PC-3 (cell line): Measurements from ENCODE around the gene USP54. TPM values are rescaled to one million over a fixed set of nuclear protein-coding genes. Genes with fewer than 3 reads are reported as not detected.

Experiments used
- ATAC-seq: fragments of 200-7000 bp; cut with Tn5 transposase; 2 replicates; pipeline ENCODE4 v1.9.1; 2020; ENCODE audit warnings: mild to moderate bottlenecking, moderate library complexity
- BruUV-seq: library from RNA; stranded (reverse); fragments of 400-500 nt; replicated peaks from 2 replicates; lab custom pipeline; 2021; lab: Mats Ljungman, UMichigan
- CTCF ChIA-PET: fragments of 300-600 bp; sonication (Branson Sonifier 250); formaldehyde crosslinking; loops from one replicate; lab custom pipeline; 2022; ENCODE audit warnings: antibody characterized with exemption; lab: Charles Lee
- POLR2A ChIA-PET: fragments of 300-600 bp; sonication (Branson Sonifier 250); formaldehyde crosslinking; loops from one replicate; lab custom pipeline; 2022; ENCODE audit warnings: antibody characterized with exemption; ENCODE audit not compliant: unreplicated experiment; lab: Charles Lee
- DNase-seq: peaks from one replicate; pipeline ENCODE4 v3.0.0-alpha.2; 2015
- H2AFZ ChIP-seq: fragments of 300-600 bp; sonication (generic); 2 replicates; pipeline ENCODE4 v1.6.0; 2016; ENCODE audit warnings: antibody characterized with exemption, low read length
- H3F3A ChIP-seq: fragments of 300-600 bp; sonication (generic); one replicate; pipeline ENCODE4 v1.6.0; 2017; ENCODE audit warnings: antibody characterized with exemption, low read length, control low read depth, mild to moderate bottlenecking; ENCODE audit not compliant: unreplicated experiment
- H3K27ac ChIP-seq: fragments of 300-600 bp; sonication (generic); 2 replicates; pipeline ENCODE4 v1.5.1; 2016; ENCODE audit warnings: mild to moderate bottlenecking, low read length
- H3K27me3 ChIP-seq: fragments of 300-600 bp; sonication (generic); 2 replicates; pipeline ENCODE4 v1.6.1; 2016; ENCODE audit warnings: low read length, mixed read lengths
- H3K36me3 ChIP-seq: fragments of 300-600 bp; sonication (generic); 2 replicates; pipeline ENCODE4 v1.6.1; 2016; ENCODE audit warnings: low read depth, mixed run types, low read length, mixed read lengths
- H3K4me1 ChIP-seq: fragments of 300-600 bp; sonication (generic); 2 replicates; pipeline ENCODE4 v1.5.1; 2016; ENCODE audit warnings: low read length; ENCODE audit not compliant: insufficient read depth
- H3K4me2 ChIP-seq: fragments of 300-600 bp; sonication (generic); 2 replicates; pipeline ENCODE4 v1.6.0; 2016; ENCODE audit warnings: low read length
- H3K4me3 ChIP-seq: fragments of 300-600 bp; sonication (generic); 2 replicates; pipeline ENCODE4 v1.5.1; 2016; ENCODE audit warnings: mild to moderate bottlenecking, low read length, mixed read lengths
- H3K79me2 ChIP-seq: fragments of 300-600 bp; sonication (generic); 2 replicates; pipeline ENCODE4 v1.6.1; 2017; ENCODE audit warnings: low read length, mixed read lengths
- H3K9ac ChIP-seq: fragments of 300-600 bp; sonication (generic); 2 replicates; pipeline ENCODE4 v1.6.0; 2016; ENCODE audit warnings: mild to moderate bottlenecking, low read length
- H3K9me2 ChIP-seq: fragments of 300-600 bp; sonication (generic); replicated peaks from 2 replicates; pipeline ENCODE4 v1.6.1; 2016; ENCODE audit warnings: mixed run types, low read length, mixed read lengths
- H3K9me3 ChIP-seq: fragments of 300-600 bp; sonication (generic); 2 replicates; pipeline ENCODE4 v1.6.1; 2016; ENCODE audit warnings: low read length, mixed read lengths
- H4K20me1 ChIP-seq: fragments of 300-600 bp; sonication (generic); 2 replicates; pipeline ENCODE4 v1.6.1; 2016; ENCODE audit warnings: low read length, mixed read lengths
- CTCF ChIP-seq: fragments of 300-600 bp; sonication (generic); conservative IDR thresholded peaks from 2 replicates; pipeline ENCODE4 v1.5.1; 2017; ENCODE audit warnings: antibody characterized with exemption, low read depth, mild to moderate bottlenecking, low read length
- EZH2 ChIP-seq: fragments of 300-600 bp; sonication (generic); IDR thresholded peaks from one replicate; pipeline ENCODE4 v1.6.1; 2017; ENCODE audit warnings: antibody characterized with exemption, mild to moderate bottlenecking, low read length; ENCODE audit not compliant: unreplicated experiment
- EZH2phosphoT487 ChIP-seq: fragments of 300-600 bp; sonication (generic); IDR thresholded peaks from 2 replicates; pipeline ENCODE4 v1.6.1; 2018; ENCODE audit warnings: mild to moderate bottlenecking, antibody characterized with exemption, low read length, borderline replicate concordance
- intact Hi-C: fragments of 100-400 bp; cut with micrococcal nuclease; formaldehyde crosslinking; loops from 2 replicates; pipeline ENCODE4 v1.9.0; 2023
- total RNA-seq: library from RNA; depleted of rRNA; stranded (reverse); fragments of >200 nt; gene quantifications from 2 replicates; pipeline ENCODE4 v1.2.3, GENCODE V29; 2014

USP54 gene
- total RNA-seq, 1 experiment from 2014 or later = 43.7 TPM

- POLR2A ChIA-PET = interaction anchor here (0.6 to 1.6 kb wide), 8 partner anchors 10 to 541 kb away, joined by 3 to 25 read pairs (median 8); partner anchors contain the start of genes PPP3CB and USP54
- Histone ChIP-seq H2AFZ (peak overlapping the region; percentile 48), H3K4me3 (peak overlapping the region; percentile 5; the same call in 1 of the 2 replicates), H3K27ac (peak overlapping the region; percentile 53), H3K27me3 (no peaks in the 10 kb centered on the region), H3K9me3 (no peaks in the 10 kb centered on the region), H3K4me1 (peaks cover 26% of the 10 kb centered on the region), H4K20me1 (no peaks in the 10 kb centered on the region), H3F3A (peaks cover 10% of the 10 kb centered on the region), H3K36me3 (no peaks in the 10 kb centered on the region), H3K4me2 (peak overlapping the region; percentile 51), H3K9ac (0 out of 2 replicates have a peak overlapping the region, but pooled peaks have one; percentile 2), H3K79me2 (0 out of 2 replicates have a peak, but pooled peaks cover 5% of the 10 kb centered on the region), H3K9me2 (no peaks in the 10 kb centered on the region)
- TF ChIP-seq EZH2phosphoT487 = no peak
- no peak for TF ChIP-seq CTCF
- no peak for TF ChIP-seq EZH2
- DNase-seq (peak; percentile 100), ATAC-seq (peak; percentile 97)
- intact Hi-C loops = loop anchor here (1.0 kb wide), 4 partner anchors 9 to 24 kb away; no protein-coding TSS in a partner anchor
- no TSS peak for BruUV-seq
- CTCF ChIA-PET = interaction anchor here (0.6 to 1.5 kb wide), 8 partner anchors 11 to 72 kb away, joined by 4 to 10 read pairs (median 7); partner anchors contain the start of gene USP54
These were observed 10.4 kb upstream of the USP54 start for GRCh38 chr10:73601486-73601921.

- peak; percentile 39 for ATAC-seq
- no peak overlapping the region for H3K4me2 ChIP-seq
- no peaks in the 10 kb centered on the region for H3K9me3 ChIP-seq
- ChIA-PET CTCF (interaction anchor here (0.7 kb wide), 1 partner anchor 16 kb away, joined by 3 read pairs; no protein-coding TSS in a partner anchor), POLR2A (no interaction called here)
- no TSS peak for BruUV-seq
- H2AFZ ChIP-seq = no peak overlapping the region
- H3K27ac ChIP-seq = 0 out of 2 replicates have a peak overlapping the region, but pooled peaks have one; percentile 0
- H3K27me3 ChIP-seq = no peaks in the 10 kb centered on the region
- no peaks in the 10 kb centered on the region for H3K36me3 ChIP-seq
- H3K4me1 ChIP-seq = peaks cover 31% of the 10 kb centered on the region
- H3F3A ChIP-seq = peaks cover 16% of the 10 kb centered on the region
- no peak overlapping the region for H3K4me3 ChIP-seq
- peak; percentile 72 for DNase-seq
- 0 out of 2 replicates have a peak, but pooled peaks cover 5% of the 10 kb centered on the region for H3K79me2 ChIP-seq
- no peak overlapping the region for H3K9ac ChIP-seq
- TF ChIP-seq CTCF (no peak), EZH2phosphoT487 (no peak), EZH2 (no peak)
- H4K20me1 ChIP-seq = no peaks in the 10 kb centered on the region
- no peaks in the 10 kb centered on the region for H3K9me2 ChIP-seq
- intact Hi-C loops = no loop called here
These were observed 6.2 kb upstream of the USP54 start for GRCh38 chr10:73597346-73597745.

- DNase-seq = no peak
- POLR2A ChIA-PET = no interaction called here
- Histone ChIP-seq H3K4me3 (no peak overlapping the region), H3K9ac (no peak overlapping the region), H3K79me2 (peaks cover 19% of the 10 kb centered on the region), H2AFZ (no peak overlapping the region), H3K36me3 (no peaks in the 10 kb centered on the region), H3K9me3 (no peaks in the 10 kb centered on the region), H3K4me2 (no peak overlapping the region), H3K4me1 (peaks cover 48% of the 10 kb centered on the region), H4K20me1 (no peaks in the 10 kb centered on the region), H3K27ac (no peak overlapping the region), H3K9me2 (no peaks in the 10 kb centered on the region), H3K27me3 (no peaks in the 10 kb centered on the region), H3F3A (peaks cover 22% of the 10 kb centered on the region)
- CTCF ChIA-PET = no interaction called here
- BruUV-seq = no TSS peak
- no peak for TF ChIP-seq EZH2phosphoT487
- no peak for ATAC-seq
- intact Hi-C loops = no loop called here
These were observed 2.7 kb upstream of the USP54 start for GRCh38 chr10:73593812-73594211.
